Epithelial cell of esophagus (primary cell): ENCODE measurements around the gene CORO2B.

Source experiments
- DNase-seq: peaks from one replicate; pipeline ENCODE4 v3.0.0; 2010; ENCODE audit warnings: low read depth
- H3K4me3 ChIP-seq: 2 replicates; pipeline ENCODE4 v1.5.1; 2011; ENCODE audit warnings: mild to moderate bottlenecking, low read length, control low read depth
- CTCF ChIP-seq: IDR thresholded peaks from 2 replicates; pipeline ENCODE4 v1.5.1; 2011; ENCODE audit warnings: low read depth, mild to moderate bottlenecking, low read length, control low read depth, inconsistent platforms; ENCODE audit not compliant: insufficient read depth; ENCODE audit errors: missing control alignments

Gene CORO2B

GRCh38 chr15:68592054-68592453 lies 13.3 kb downstream of the CORO2B start:
- TF ChIP-seq CTCF, result no peak
- no peak for DNase-seq
- H3K4me3 ChIP-seq, result no peak overlapping the region

- no peak for DNase-seq
- no peak for TF ChIP-seq CTCF
- no peak overlapping the region for H3K4me3 ChIP-seq
Observed at GRCh38 chr15:68592544-68592943, 13.8 kb downstream of the CORO2B start.

GRCh38 chr15:68593341-68593740 lies 14.5 kb downstream of the CORO2B start:
- no peak for DNase-seq
- no peak for TF ChIP-seq CTCF
- H3K4me3 ChIP-seq, result no peak overlapping the region

- no peak for DNase-seq
- no peak overlapping the region for H3K4me3 ChIP-seq
- no peak for TF ChIP-seq CTCF
Observed at GRCh38 chr15:68593828-68594532, 15.2 kb downstream of the CORO2B start.

GRCh38 chr15:68594533-68595259 lies 15.9 kb downstream of the CORO2B start:
- no peak for DNase-seq
- TF ChIP-seq CTCF, result no peak
- H3K4me3 ChIP-seq, result no peak overlapping the region

- TF ChIP-seq CTCF, result no peak
- no peak overlapping the region for H3K4me3 ChIP-seq
- DNase-seq, result no peak
Observed at GRCh38 chr15:68595260-68595564, 16.4 kb downstream of the CORO2B start.

GRCh38 chr15:68595761-68596160 lies 17.0 kb downstream of the CORO2B start:
- TF ChIP-seq CTCF, result no peak
- DNase-seq, result no peak

More at GRCh38 chr15:68595761-68596160, 17.0 kb downstream of the CORO2B start:
- H3K4me3 ChIP-seq, result no peak overlapping the region
